GM12874 (cell line): ENCODE data around the gene NKD1.

Experiments
- TF ChIP-seq, protein P1 (sequence below): IDR thresholded peaks from 2 replicates; pipeline ENCODE4 v1.5.1; 2011; ENCODE audit warnings: low read depth, mild to moderate bottlenecking, control low read depth, low read length, moderate library complexity; ENCODE audit not compliant: insufficient read depth

NKD1 gene

GRCh38 chr16:50542703-50543102, 5.5 kb upstream of the NKD1 start:
- TF ChIP-seq, protein P1, sequence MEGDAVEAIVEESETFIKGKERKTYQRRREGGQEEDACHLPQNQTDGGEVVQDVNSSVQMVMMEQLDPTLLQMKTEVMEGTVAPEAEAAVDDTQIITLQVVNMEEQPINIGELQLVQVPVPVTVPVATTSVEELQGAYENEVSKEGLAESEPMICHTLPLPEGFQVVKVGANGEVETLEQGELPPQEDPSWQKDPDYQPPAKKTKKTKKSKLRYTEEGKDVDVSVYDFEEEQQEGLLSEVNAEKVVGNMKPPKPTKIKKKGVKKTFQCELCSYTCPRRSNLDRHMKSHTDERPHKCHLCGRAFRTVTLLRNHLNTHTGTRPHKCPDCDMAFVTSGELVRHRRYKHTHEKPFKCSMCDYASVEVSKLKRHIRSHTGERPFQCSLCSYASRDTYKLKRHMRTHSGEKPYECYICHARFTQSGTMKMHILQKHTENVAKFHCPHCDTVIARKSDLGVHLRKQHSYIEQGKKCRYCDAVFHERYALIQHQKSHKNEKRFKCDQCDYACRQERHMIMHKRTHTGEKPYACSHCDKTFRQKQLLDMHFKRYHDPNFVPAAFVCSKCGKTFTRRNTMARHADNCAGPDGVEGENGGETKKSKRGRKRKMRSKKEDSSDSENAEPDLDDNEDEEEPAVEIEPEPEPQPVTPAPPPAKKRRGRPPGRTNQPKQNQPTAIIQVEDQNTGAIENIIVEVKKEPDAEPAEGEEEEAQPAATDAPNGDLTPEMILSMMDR = no peak

- TF ChIP-seq, protein P1 = no peak
Measured at GRCh38 chr16:50546125-50546524, 2.1 kb upstream of the NKD1 start.

DNA sequence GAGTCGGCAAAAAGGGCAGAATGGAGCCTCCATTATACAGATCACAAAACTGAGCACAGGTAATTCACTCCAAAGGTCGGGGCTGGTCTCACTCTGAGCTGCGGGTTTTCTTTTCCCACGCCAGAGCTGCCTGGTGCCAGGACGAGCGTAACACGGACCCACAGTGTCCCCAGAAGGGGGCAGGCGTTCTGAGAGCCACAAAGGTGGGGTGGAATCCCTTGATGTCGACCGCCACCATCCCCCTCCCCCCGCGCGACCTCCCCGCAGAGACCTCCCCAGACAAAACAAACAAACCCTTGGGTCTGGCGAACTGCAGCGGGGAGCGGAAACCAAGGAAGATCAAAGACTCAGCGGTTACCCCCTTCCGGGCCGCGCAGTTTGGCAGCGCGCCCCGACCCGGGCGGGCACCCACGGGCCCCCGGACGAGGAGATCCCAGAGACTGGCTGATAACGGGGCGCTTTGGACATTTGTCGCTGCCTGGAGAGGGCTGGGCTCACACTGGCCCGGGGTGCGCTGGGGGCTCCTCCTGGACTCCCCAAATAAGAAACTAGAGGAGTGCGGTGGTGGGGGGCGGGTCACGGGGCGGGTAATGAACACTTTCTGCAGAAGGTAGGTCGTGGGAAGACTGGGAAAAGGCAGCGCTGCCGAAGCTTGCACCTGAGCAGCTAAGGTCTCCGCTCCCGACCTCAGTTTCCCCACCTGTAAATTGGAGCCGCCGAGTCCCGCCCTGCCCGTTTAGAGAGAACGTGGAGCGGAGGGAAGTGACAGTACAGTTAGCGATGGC, 664 bp upstream of the NKD1 start:
- TF ChIP-seq, protein P1 = peak; percentile 23; the same call in 1 of the 2 replicates

DNA sequence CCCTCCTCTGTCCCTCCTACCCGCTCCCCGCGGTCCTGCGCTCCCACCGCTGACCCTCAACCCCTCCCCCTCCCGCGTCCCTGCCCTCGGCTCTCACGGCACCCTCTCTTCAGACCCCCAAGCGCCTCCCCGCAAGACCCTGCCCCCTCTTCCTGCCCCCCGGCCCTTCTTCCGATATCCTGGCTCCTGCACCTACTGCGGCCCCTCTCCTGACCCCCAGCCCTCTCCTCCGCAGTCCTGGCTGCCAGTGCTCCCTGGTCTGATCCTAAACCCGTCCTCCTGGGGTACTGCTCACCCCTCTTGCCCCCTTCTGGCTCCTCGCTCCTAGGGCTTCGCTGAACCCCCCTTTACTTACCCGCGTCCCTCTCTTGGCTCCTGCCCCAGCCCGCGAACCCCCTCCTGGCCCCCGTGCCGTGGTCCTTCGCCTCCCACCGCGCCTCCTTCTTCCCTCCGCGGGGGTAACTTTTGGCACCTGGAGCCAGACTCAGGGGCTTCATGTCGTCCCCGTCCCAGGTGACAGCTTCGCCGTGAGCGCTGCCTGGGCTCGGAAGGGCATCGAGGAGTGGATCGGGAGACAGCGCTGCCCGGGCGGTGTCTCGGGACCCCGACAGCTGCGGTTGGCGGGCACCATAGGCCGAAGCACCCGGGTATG, 839 bp downstream of the NKD1 start:
- TF ChIP-seq, protein P1 = no peak

DNA sequence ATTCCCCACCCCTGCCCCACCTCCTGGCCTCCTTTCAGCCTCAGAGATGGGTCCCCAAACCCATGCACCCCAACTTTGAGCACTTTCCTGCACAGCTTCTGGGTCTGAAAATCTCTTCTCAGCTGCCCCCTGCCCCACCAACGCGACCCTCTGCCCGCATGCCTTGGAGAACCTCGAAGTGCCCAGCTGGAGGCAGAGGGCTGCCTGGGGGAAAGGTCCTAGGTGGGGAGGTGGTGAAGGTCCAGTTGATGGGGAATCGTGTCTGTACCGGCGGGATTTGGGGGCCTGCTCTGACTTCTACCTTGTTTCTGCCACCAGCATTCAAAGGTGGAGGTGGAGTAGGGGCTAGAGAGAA, 1.3 kb downstream of the NKD1 start:
- TF ChIP-seq, protein P1 = no peak

DNA sequence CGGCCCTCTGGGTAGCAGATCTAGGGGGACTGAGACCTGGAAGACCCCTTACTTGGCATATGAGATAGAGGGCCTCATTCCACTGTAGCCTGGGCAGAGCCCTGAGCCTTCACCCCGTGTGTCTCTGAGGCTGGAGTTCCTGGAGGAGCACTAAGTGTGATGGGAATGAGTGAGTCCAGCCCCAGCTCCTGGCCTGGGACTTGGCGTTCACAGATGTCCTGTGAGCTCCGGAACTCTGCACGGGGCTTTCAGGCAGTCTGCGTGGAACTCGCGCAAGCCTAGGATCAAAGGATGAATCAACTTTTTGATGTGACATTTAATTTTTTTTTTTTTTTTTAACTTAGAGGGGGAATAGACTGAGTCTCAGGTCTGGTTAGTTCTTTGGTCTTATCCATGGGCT, 1.8 kb downstream of the NKD1 start:
- TF ChIP-seq, protein P1 = no peak

DNA sequence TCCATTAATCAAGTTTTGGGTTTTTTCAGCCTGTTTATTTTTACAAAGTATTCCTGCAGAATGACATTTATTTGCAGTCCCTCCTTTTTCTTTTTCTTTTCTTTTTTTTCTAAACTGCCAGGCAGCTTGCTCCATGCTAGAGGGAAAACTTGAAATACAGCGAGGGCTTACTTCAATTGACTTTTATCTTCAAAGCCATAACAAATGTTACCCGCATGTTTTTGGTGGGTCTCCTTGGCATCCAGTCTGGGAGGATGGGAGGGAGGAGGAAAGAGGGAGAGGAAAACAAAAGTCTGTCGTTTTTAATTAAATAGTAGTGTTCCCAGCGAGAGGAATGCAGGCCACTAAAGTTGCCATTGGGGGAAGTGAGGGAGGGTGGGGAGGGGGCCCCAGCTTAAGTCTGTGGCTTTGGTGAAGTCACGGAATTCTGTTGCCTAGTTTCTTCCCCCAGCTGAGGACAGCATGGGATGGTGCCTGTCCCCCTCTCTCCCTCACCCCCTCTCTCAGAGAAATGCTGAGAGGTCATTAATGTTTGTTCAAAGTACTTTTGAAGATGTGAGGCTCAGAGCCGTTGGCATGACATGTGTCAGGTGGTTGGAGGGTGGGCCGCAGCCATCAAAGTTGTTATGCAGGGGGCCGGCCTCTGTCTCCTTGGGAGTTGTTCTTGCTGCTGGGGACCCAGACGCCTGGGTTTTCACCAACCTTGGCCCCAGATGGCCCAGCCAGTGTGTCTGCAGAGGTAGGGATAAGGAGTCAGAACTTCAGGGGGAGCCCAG, 2.9 kb downstream of the NKD1 start:
- TF ChIP-seq, protein P1 = no peak
